H1 (cell line): ENCODE data around the gene MAP7. TPM values are rescaled to one million over a fixed set of nuclear protein-coding genes. Genes with fewer than 3 reads are reported as not detected.

Experiments used
- CBX8 ChIP-seq: fragments of 300-800, 300-1000 bp; sonication (generic); IDR thresholded peaks from 2 replicates; pipeline ENCODE4 v1.7.1; 2016; ENCODE audit warnings: low read depth, low read length, borderline replicate concordance
- CHD2 ChIP-seq: IDR thresholded peaks from 2 replicates; pipeline ENCODE4 v1.6.1; 2012; ENCODE audit warnings: low read length, improper control_type of control experiment
- GABPA ChIP-seq: IDR thresholded peaks from 2 replicates; pipeline ENCODE4 v1.6.1; 2011; ENCODE audit warnings: mild to moderate bottlenecking, low read length, moderate library complexity, borderline replicate concordance; ENCODE audit not compliant: insufficient read depth
- GTF2F1 ChIP-seq: IDR thresholded peaks from 2 replicates; pipeline ENCODE4 v1.6.1; 2012; ENCODE audit warnings: low read depth, low read length, improper control_type of control experiment, borderline replicate concordance
- SAP30 ChIP-seq: fragments of 300-600 bp; sonication (generic); IDR thresholded peaks from 2 replicates; pipeline ENCODE4 v1.7.1; 2012; ENCODE audit warnings: low read length, moderate library complexity, mild to moderate bottlenecking, inconsistent platforms; ENCODE audit not compliant: insufficient read depth, insufficient replicate concordance
- SP1 ChIP-seq: IDR thresholded peaks from 2 replicates; pipeline ENCODE4 v1.6.1; 2011; ENCODE audit warnings: low read depth, low read length
- SRF ChIP-seq: IDR thresholded peaks from 2 replicates; pipeline ENCODE4 v1.6.1; 2011; ENCODE audit warnings: mild to moderate bottlenecking, low read depth, low read length, moderate library complexity
- ZNF274 ChIP-seq: IDR thresholded peaks from 2 replicates; pipeline ENCODE4 v1.7.0; 2012; ENCODE audit warnings: low read length, borderline replicate concordance; ENCODE audit errors: extremely low read depth
- polyA plus RNA-seq, 7 experiments: library from polyadenylated mRNA; depleted of rRNA in 3 of 7; stranded (reverse) in 5 of 7; unstranded in 2 of 7; fragments of >200 nt in 5 of 7; fragments of 200-250 nt in 2 of 7; gene quantifications; 1 replicate in 5 of 7; 2 replicates in 1 of 7; 4 replicates in 1 of 7; pipeline versions ENCODE4 v1.2.1 to v1.2.3, GENCODE V29; 2011 to 2013; ENCODE audit warnings: missing spikeins in 2 of 7, mixed read lengths in 2 of 7
- total RNA-seq: library from RNA; stranded (reverse); fragmentation: NEBNext Ultra II Directional; extraction: Animal tissue kit (Norgen Biotek cat#: 25700); gene quantifications from 2 replicates; pipeline ENCODE4 v1.2.1, GENCODE V29; 2021

MAP7 gene
- total and polyA plus RNA-seq, 2 of the 8 experiments (the other 6 are each of a cell fraction or from before 2014, with no cell fraction given): 13.5 to 66.9 TPM

DNA sequence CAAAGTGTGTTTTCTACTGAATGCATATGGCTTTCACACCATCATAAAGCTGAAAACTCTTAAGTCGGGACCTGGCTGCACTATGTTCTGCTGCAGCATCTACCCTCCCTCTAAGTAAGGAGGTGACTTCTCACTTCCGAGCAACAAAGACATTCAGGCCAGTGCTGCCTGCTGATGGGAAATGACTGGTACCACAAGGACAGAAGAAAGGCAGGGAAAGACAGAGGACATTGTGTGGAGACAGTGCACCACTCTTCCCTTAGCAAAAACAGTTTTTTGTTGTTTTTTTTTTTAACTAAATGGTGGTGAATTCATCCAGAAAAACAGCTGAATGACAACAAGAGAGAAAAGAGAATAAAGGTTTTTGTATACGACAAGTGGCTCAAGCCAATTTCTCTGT is 81.5 kb downstream of the MAP7 start (continued):
- TF ChIP-seq SAP30 (no peak), GTF2F1 (no peak), GABPA (no peak), SP1 (no peak), CHD2 (no peak), CBX8 (no peak), SRF (no peak), ZNF274 (no peak)
